GM21528 (cell line): ENCODE results near the gene CALM3.
"Not testable (repeated sequence)": the region's sequence is repeated elsewhere in the genome, so short reads cannot be mapped to it uniquely, and the experiment has no call there.

Source experiments
- ATAC-seq: cut with Tn5 transposase; IDR thresholded peaks from one replicate; pipeline ENCODE4 v1.9.1; 2021; ENCODE audit warnings: mild to moderate bottlenecking, moderate library complexity; ENCODE audit not compliant: unreplicated experiment, low FRiP score

Gene CALM3

GRCh38 chr19:46614114-46614722, 13.1 kb downstream of the CALM3 start:
- ATAC-seq = no peak

DNA sequence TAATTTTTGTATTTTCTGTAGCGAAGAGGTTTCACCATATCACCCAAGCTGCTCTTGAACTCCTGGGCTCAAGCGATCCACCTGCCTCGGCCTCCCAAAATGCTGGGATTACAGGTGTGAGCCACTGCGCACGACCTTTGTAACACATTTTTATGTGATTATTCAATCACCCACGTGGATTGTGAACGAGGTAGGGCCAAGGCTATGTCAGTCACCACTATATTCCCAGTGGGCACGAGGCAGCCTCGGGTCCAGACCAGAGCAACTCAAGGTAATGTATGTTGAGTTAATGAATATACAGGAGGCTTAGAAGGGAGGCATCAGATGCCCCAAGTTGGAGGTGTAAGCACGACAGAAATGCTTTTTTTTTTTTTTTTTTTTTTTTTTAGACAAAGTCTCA, 14.8 kb downstream of the CALM3 start:
- no peak for ATAC-seq

DNA sequence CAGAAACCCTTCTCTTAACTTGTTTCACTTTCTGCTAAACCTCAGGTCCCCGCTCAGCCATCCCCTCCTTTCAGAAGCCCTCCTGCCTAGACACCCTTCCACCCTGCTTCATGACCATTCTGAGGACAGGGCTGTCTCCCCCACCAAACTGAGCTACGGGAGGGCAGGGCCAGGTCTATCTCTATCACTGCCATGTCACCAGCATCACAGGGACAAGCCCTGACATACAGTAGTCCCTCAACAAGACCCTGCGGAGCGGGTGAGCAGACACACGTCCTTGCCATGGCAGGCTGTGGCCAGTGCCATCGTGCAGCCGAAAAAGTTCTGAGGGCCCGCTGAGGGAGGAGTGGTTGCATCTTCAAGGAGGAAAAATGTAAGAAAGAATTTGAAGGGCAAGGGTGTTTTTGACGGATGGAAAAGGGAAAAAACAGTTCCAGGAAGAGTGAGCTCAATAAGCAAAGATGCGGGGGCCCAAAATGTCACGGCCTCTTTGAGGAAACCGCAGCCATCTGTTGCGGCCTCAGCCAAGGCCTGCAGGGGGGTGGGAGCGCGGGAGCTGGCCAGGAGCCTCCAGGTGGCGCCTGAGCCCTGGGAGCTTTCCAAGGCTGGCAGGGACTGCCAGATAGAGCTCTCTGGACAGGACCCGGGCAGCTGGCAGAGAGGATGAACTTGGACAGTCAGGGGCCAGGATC, 15.6 kb downstream of the CALM3 start:
- ATAC-seq = no peak

DNA sequence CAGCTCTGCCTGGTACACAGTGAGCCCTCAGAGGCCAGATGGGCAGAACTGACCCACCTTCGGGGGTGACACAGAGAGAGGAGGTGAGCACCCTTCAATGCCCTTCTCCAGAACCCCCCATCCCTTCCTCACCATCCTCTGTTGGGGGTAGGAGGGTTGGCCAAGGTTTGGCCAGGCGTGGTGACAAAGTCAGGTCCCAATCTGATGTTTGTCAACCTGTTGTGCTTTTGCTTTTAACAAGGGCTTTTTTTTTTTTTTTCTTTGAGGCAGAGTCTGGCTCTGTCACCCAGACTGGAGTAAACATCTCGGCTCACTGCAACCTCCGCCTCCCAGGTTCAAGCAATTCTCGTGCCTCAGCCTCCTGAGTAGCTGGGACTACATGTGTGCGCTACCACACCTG, 16.5 kb downstream of the CALM3 start:
- ATAC-seq = no peak

GRCh38 chr19:46618670-46619231, 17.6 kb downstream of the CALM3 start:
- ATAC-seq = no peak

DNA sequence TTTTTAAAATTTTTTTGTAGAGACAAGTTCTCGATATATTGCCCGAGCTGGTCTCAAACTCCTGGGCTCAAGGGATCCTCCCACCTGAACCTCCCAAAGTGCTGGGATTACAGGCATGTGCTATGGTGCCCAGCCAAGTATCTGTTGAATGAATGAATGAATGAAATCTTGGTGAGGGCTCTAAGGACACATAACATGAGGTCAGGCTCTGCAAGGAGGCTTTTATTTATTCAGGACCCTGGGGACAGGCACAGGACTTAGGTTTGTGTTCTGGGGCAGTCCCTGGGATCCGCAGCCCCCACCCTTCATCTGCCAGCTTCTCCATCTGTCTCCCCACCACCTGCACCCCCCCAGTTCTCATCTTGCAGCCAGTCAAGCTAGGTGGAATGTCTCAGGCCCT, 19.1 kb downstream of the CALM3 start:
- ATAC-seq = no peak

DNA sequence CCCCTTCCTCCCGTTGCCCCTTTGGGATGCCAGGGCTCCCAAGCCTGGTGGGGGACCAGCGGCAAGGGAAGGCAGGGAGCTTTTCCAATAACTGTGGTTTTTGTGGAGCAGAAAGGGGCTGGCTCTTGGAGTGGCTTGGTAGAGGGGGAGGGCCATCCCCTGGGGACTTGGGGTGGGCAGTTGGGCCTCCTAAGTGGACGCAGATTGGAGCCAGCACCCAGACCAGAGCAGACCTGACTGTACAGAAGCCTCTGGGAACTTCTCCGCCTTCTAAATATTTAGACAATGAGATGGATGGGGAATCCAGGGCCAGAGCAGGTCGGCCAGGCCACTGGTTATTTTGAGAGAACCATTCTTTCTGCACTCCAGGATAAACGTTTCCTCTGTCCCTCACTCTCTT, 19.6 kb downstream of the CALM3 start:
- ATAC-seq = no peak

DNA sequence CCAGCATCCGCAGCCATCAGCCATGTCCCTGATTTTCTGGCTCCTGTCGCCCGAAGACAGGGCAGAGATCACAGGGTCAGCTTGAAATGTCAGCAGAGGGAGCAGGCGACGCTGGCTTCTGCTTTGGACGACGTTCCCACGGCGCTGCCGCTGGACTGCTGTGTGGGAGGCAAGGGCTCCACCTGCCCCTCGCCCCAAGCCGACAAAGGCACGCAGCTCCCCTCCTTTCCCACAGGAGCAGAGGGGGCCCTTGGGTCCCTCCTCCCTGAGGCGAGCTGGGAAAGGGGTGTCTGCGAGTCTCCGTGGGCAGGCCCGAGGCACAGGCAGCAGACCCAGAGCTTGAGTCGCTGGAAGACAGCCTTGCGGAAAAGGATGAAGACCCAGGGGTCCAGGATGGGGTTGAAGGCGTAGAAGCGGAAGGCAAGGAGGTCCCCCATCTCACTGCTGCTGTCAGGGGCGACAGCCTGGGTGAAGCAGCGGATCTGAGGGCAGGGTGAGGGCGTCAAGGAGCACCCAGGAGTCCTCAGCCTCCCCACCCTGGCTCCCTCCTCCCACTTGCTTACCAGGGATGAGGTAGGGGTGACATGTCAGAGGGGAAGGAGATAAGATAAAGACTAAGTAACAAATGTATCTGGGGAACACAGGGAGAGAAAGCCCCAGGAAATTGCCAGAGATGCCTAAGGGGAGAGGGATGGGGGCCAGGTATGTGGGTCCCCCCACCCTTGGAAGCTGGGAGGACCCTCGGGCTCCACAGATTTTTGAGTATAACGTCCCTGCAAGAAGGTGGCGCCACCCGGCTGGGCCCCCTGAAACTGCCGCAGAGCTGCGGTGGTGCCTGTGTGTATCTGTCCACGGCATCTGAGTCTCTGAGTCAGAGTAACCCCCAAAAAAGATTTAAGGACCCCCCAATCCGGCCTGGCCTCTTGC, 20.3 kb downstream of the CALM3 start:
- no peak for ATAC-seq

DNA sequence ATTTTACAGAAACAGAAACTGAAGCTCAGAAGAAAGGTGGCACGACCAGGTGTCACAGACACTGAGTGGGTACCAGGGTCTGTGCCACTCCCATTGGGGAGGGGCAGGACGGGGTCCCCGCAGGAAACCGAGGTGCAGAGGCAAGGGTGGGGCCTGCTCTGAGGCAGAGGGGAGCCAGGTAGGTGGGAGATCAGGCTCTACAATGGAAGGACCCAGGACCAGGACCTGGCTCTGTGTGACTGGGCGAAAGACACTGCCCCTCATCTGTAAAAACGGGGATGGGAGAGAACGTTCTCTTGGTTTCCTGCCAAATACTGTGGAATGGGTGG, 21.0 kb downstream of the CALM3 start:
- ATAC-seq = no peak

- no peak for ATAC-seq
Measured at GRCh38 chr19:46623915-46624502, 22.9 kb downstream of the CALM3 start.

DNA sequence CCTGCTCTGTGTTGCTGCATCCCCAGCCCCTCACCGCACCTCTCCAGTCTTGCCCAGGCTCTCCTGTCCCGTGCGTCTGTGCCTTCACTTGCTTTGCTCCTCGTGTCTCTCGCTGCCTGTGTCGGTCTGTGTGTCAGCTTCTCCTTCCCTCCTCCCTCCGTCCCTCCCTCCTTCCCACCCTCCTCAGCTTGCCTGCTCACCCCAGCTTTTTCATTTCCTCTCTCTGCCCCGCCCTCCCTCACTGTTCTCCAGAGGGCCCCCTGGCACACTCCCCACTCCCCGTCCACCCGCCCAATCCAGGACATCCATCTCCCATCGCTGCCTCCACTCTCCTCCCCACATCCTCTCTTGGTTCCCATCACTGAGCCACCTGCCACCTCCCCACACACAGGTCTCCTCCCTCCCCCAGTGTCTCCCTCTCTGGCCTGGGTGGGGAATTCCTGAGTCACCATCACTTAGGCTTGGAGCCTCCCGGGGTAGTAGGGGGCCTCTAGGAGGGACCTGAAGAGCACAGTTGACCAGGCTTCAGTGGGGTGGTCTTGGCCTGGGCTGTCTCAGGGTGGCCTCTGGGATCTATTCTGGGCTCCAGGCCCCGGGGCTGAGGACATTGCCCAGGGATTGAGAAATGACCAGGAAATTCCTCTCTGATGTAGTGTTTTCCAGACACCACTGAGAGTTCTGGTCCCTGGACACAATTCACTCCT, 24.0 kb downstream of the CALM3 start, which contains the start of gene PTGIR:
Gene PTGIR, minus strand, starts transcription at position 132 of the 704 bp plus-strand sequence. CDS start 864 bp downstream, outside the sequence.
- no peak for ATAC-seq

DNA sequence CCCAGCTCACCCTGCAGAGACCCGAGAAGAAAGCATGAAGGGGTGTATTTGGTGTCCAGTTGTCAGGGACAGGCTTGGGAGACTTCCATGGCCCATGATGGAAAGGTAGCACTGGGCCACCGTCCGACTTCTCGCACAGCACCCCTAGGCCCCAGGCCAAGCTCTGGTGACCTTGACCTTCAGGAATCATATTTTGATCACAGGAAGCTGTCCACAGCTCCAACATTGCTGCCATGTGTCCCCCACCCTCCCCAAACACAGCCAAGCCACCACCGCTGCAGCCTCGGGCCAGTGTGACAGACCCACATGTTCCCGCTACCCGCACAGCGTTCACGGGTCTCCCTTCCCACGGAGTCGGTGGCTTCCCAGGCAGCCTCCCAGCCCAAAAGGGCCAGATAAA, 24.6 kb downstream of the CALM3 start:
- no peak for ATAC-seq

DNA sequence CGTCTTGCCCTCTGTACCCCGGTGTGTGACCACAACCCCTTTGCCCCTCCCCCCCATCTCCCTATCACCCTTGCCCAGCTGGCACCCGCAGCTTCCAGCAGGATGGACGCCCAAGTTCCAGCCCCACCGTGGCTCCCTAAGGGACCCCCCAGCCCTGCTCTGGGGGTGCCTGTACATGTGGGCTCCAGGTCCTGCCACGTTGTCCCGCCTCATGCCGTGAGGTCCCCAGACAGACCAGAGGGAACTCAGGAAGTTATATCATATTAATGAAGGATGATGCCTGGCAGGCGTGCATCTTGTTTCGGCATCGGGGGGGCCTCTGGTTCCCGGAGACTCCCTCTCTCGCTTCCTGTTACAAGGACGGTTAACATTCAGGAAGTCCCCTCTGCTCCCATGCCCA, 25.3 kb downstream of the CALM3 start:
- no peak for ATAC-seq

DNA sequence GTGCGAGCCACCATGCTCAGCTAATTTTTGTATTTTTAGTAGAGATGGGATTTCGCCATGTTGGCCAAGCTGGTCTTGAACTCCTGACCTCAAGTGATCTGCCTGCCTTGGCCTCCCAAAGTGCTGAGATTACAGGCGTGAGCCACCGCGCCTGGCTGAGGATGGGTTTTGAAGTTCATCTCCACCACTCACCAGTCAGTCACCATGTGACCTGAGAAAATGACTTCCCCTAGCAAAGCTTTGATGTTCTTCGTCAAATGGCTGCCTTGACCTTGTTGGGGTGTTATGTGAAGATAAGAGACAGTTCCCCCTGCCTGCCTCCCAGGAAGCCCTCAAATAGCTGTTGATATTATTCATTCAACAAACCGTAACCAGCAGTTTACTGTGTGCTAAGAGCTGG, 27.8 kb downstream of the CALM3 start:
- ATAC-seq = not testable (repeated sequence)

DNA sequence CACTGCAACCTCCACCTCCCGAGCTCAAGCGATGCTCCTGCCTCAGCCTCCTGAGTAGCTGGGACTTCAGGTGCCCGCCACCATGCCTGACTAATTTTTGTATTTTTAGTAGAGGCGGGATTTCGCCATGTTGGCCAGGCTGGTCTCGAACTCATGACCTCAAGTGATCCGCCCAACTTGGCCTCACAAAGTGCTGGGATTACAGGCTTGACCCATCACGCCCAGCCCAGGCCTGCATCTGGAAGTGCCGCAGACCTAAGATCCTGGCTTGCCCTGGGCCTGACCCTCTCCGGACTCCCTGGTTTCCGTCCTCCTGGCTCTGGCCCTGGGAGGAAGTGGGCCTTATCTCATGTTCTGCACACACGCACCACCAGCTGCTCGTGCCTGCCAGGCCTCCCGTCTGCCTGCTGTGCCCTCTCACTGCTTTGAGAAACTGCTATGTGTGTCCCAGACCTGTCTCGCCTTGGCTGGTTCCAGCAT, 28.5 kb downstream of the CALM3 start:
- no peak for ATAC-seq

GRCh38 chr19:46630586-46631205, 29.6 kb downstream of the CALM3 start:
- ATAC-seq = no peak

- ATAC-seq = no peak
Measured at GRCh38 chr19:46631481-46631880, 30.4 kb downstream of the CALM3 start.

DNA sequence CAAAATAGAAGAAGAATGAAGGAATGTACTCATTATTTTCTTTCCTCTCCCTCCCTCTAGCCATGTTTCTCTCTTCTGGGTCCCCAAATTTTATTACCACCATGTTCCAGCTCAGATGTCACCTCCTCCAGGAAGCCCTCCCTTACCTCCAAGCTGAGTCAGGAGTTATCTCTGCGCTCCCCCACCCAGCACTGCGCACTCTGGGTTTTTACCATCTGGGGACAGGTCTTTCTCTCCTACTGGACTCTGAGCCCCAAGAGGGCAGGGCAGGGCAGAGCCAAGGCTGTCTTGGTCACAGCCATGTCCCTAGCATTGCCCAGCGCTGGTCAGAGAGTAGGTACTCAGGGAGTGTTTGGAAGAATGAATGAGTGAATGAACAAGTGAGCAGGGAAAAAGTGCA, 32.0 kb downstream of the CALM3 start:
- no peak for ATAC-seq

- no peak for ATAC-seq
Measured at GRCh38 chr19:46634045-46634655, 33.0 kb downstream of the CALM3 start.
